ENCODE measurements around the gene DCTD.

The DCTD gene

DNA sequence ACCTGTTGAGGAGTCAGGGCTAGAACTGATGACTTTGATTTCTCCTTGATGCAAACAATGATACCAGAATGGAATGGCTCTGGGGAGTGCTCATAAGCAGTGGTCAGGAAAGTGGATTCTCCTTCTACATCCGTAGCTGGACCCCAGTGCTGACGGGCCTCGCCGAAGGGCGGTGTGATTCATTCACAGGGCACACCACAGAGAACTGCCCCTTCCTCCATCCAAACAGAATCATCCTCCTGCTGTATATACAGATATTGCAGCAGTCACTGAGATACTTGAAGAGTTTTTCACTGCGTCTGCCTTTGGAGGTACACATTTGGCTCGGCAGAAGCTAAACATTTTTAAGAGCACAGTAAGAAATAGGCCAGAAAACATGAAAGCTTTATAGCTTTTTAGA, 7.3 kb upstream of the DCTD start:
- no peak for TF ChIP-seq MYNN (tag by site-specific recombination; IDR thresholded peaks at IDR 0.05; ENCODE audit: borderline replicate concordance)
- TF ChIP-seq ZNF521 (tag by site-specific recombination; IDR thresholded peaks at IDR 0.05), result no peak
- TF ChIP-seq, protein P1, sequence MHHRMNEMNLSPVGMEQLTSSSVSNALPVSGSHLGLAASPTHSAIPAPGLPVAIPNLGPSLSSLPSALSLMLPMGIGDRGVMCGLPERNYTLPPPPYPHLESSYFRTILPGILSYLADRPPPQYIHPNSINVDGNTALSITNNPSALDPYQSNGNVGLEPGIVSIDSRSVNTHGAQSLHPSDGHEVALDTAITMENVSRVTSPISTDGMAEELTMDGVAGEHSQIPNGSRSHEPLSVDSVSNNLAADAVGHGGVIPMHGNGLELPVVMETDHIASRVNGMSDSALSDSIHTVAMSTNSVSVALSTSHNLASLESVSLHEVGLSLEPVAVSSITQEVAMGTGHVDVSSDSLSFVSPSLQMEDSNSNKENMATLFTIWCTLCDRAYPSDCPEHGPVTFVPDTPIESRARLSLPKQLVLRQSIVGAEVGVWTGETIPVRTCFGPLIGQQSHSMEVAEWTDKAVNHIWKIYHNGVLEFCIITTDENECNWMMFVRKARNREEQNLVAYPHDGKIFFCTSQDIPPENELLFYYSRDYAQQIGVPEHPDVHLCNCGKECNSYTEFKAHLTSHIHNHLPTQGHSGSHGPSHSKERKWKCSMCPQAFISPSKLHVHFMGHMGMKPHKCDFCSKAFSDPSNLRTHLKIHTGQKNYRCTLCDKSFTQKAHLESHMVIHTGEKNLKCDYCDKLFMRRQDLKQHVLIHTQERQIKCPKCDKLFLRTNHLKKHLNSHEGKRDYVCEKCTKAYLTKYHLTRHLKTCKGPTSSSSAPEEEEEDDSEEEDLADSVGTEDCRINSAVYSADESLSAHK (tag by site-specific recombination; IDR thresholded peaks at IDR 0.05), result no peak
- no peak for TF ChIP-seq ZNF664 (tag by site-specific recombination; IDR thresholded peaks at IDR 0.05)
- TF ChIP-seq SCRT2 (tag by site-specific recombination; IDR thresholded peaks at IDR 0.05), result peak; percentile 48; the same call in 1 of the 2 replicates
- TF ChIP-seq ZNF837 (tag by site-specific recombination; IDR thresholded peaks at IDR 0.05), result no peak
- no peak overlapping the region for H3K4me3 ChIP-seq (ENCODE audit: low read depth, low read length)
- no peaks in the 10 kb centered on the region for H3K4me1 ChIP-seq (ENCODE audit: control insufficient read depth, insufficient read depth, low read length)
- H3K36me3 ChIP-seq (ENCODE audit: control insufficient read depth in 2 of 2, insufficient read depth in 1 of 2, low read length in 2 of 2), result no peaks in the 10 kb centered on the region
- H3K9me3 ChIP-seq (ENCODE audit: control insufficient read depth, insufficient read depth, low read depth, low read length), result no peaks in the 10 kb centered on the region
- no peak overlapping the region for H3K27ac ChIP-seq (ENCODE audit: extremely low read depth, low read depth, low read length)
- ChIA-PET POLR2A (no interaction called here), CTCF (interaction anchor here (0.6 to 1.9 kb wide), 10 partner anchors 9 to 751 kb away, joined by 3 to 12 read pairs (median 3); partner anchors contain the start of gene DCTD)

DNA sequence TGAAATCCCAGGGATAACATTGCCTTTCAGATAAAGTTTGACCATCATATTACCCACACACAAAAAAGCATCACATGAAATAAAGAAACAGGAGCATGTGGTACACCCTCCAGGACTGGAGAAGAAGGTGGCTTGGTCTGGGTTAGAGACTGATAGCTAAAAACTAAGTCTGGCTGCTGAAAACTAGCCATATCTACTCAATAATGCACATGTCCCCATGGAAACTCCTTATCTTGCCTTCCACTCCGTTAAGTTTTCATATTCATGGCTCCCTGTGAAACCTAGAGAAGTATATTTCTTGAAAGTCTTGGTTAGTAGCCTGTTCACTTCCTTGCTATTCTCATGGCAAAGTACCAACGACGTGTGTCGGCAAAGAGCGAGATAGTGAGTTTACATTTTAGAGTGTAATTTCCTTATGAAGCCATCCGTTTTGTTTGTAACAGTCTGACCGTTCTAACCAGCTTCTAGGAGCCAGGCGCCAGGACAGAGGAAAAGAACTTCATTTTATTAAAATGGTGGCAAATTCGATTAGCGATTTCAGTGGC, 6.7 kb upstream of the DCTD start:
- ChIA-PET POLR2A (no interaction called here), CTCF (interaction anchor here (0.6 to 1.9 kb wide), 2 partner anchors 8 to 750 kb away, joined by 3 to 12 read pairs; partner anchors contain the start of gene DCTD)
- Histone ChIP-seq H3K27ac (ENCODE audit: extremely low read depth, low read depth, low read length) (no peak overlapping the region), H3K36me3 (ENCODE audit: control insufficient read depth in 2 of 2, insufficient read depth in 1 of 2, low read length in 2 of 2) (no peaks in the 10 kb centered on the region), H3K9me3 (ENCODE audit: control insufficient read depth, insufficient read depth, low read depth, low read length) (no peaks in the 10 kb centered on the region), H3K4me1 (ENCODE audit: control insufficient read depth, insufficient read depth, low read length) (no peaks in the 10 kb centered on the region), H3K4me3 (ENCODE audit: low read depth, low read length) (no peak overlapping the region)
- no peak for TF ChIP-seq ZNF768 (tag by site-specific recombination; IDR thresholded peaks at IDR 0.05)
- no peak for TF ChIP-seq GFI1B (tag by site-specific recombination; IDR thresholded peaks at IDR 0.05)
- TF ChIP-seq ZNF248 (tag by site-specific recombination; IDR thresholded peaks at IDR 0.05), result no peak

DNA sequence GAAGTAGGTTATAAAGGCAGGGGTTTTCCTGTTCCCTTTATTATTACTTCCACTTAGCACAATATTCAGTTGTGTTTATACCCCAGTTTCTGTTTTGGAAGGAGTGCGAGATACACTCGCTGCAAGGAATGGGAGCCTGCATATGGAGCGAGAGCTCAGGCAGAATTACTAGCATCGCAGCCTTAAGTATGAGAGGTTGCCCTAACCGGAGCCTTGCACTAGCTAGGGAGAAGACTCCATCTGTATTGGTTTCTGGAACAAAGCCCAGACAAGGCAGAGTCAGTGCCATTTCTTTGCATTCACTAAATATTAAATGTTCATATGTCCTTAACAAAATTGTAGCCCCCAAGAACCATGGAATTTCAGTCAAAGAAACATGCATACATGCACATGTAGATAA, 6.2 kb upstream of the DCTD start:
- CTCF ChIA-PET, result no interaction called here
- H3K4me3 ChIP-seq (ENCODE audit: low read depth, low read length), result no peak overlapping the region
- no peaks in the 10 kb centered on the region for H3K36me3 ChIP-seq (ENCODE audit: control insufficient read depth in 2 of 2, insufficient read depth in 1 of 2, low read length in 2 of 2)
- H3K27ac ChIP-seq (ENCODE audit: extremely low read depth, low read depth, low read length), result no peak overlapping the region
- H3K9me3 ChIP-seq (ENCODE audit: control insufficient read depth, insufficient read depth, low read depth, low read length), result no peaks in the 10 kb centered on the region
- TF ChIP-seq, protein P2, sequence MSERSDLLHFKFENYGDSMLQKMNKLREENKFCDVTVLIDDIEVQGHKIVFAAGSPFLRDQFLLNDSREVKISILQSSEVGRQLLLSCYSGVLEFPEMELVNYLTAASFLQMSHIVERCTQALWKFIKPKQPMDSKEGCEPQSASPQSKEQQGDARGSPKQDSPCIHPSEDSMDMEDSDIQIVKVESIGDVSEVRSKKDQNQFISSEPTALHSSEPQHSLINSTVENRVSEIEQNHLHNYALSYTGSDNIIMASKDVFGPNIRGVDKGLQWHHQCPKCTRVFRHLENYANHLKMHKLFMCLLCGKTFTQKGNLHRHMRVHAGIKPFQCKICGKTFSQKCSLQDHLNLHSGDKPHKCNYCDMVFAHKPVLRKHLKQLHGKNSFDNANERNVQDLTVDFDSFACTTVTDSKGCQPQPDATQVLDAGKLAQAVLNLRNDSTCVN (tag by site-specific recombination; optimal IDR thresholded peaks at IDR 0.05), result no peak
- TF ChIP-seq ZNF423 (tag by site-specific recombination; IDR thresholded peaks at IDR 0.05) (no peak), IKZF3 (tag by site-specific recombination; IDR thresholded peaks at IDR 0.05) (no peak), ZNF175 (tag by site-specific recombination; IDR thresholded peaks at IDR 0.05) (no peak), MYNN (tag by site-specific recombination; IDR thresholded peaks at IDR 0.05; ENCODE audit: borderline replicate concordance) (no peak), ZBTB17 (tag by site-specific recombination; IDR thresholded peaks at IDR 0.05) (no peak), ZNF112 (tag by site-specific recombination; IDR thresholded peaks at IDR 0.05) (no peak), ZNF664 (tag by site-specific recombination; IDR thresholded peaks at IDR 0.05) (no peak), ZNF555 (tag by site-specific recombination; conservative IDR thresholded peaks at IDR 0.05) (no peak), ZNF600 (tag by site-specific recombination; IDR thresholded peaks at IDR 0.05) (no peak), MZF1 (tag by site-specific recombination; IDR thresholded peaks at IDR 0.05; ENCODE audit: borderline replicate concordance) (no peak), ZNF391 (tag by site-specific recombination; IDR thresholded peaks at IDR 0.05; ENCODE audit: borderline replicate concordance, low read depth) (no peak), ZNF350 (tag by site-specific recombination; IDR thresholded peaks at IDR 0.05) (no peak), ZNF791 (tag by site-specific recombination; IDR thresholded peaks at IDR 0.05) (no peak)
- TF ChIP-seq, protein P3, sequence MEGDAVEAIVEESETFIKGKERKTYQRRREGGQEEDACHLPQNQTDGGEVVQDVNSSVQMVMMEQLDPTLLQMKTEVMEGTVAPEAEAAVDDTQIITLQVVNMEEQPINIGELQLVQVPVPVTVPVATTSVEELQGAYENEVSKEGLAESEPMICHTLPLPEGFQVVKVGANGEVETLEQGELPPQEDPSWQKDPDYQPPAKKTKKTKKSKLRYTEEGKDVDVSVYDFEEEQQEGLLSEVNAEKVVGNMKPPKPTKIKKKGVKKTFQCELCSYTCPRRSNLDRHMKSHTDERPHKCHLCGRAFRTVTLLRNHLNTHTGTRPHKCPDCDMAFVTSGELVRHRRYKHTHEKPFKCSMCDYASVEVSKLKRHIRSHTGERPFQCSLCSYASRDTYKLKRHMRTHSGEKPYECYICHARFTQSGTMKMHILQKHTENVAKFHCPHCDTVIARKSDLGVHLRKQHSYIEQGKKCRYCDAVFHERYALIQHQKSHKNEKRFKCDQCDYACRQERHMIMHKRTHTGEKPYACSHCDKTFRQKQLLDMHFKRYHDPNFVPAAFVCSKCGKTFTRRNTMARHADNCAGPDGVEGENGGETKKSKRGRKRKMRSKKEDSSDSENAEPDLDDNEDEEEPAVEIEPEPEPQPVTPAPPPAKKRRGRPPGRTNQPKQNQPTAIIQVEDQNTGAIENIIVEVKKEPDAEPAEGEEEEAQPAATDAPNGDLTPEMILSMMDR (tag by site-specific recombination; IDR thresholded peaks at IDR 0.05), result no peak
- TF ChIP-seq, protein P4, sequence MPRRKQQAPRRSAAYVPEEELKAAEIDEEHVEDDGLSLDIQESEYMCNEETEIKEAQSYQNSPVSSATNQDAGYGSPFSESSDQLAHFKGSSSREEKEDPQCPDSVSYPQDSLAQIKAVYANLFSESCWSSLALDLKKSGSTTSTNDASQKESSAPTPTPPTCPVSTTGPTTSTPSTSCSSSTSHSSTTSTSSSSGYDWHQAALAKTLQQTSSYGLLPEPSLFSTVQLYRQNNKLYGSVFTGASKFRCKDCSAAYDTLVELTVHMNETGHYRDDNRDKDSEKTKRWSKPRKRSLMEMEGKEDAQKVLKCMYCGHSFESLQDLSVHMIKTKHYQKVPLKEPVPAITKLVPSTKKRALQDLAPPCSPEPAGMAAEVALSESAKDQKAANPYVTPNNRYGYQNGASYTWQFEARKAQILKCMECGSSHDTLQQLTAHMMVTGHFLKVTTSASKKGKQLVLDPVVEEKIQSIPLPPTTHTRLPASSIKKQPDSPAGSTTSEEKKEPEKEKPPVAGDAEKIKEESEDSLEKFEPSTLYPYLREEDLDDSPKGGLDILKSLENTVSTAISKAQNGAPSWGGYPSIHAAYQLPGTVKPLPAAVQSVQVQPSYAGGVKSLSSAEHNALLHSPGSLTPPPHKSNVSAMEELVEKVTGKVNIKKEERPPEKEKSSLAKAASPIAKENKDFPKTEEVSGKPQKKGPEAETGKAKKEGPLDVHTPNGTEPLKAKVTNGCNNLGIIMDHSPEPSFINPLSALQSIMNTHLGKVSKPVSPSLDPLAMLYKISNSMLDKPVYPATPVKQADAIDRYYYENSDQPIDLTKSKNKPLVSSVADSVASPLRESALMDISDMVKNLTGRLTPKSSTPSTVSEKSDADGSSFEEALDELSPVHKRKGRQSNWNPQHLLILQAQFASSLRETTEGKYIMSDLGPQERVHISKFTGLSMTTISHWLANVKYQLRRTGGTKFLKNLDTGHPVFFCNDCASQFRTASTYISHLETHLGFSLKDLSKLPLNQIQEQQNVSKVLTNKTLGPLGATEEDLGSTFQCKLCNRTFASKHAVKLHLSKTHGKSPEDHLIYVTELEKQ (tag by site-specific recombination; IDR thresholded peaks at IDR 0.05; ENCODE audit: borderline replicate concordance), result no peak
- POLR2A ChIA-PET, result no interaction called here
- no peaks in the 10 kb centered on the region for H3K4me1 ChIP-seq (ENCODE audit: control insufficient read depth, insufficient read depth, low read length)
